ENCODE results near the gene SLC12A4. TPM values are rescaled to one million over a fixed set of nuclear protein-coding genes. Genes with fewer than 3 reads are reported as not detected.
A peak's percentile ranks its signal among the peaks of the same experiment; 100 is the strongest.
"Not testable (repeated sequence)": the region's sequence is repeated elsewhere in the genome, so short reads cannot be mapped to it uniquely, and the experiment has no call there.

The SLC12A4 gene
- total RNA-seq, 1 experiment from 2014 or later: 41.9 TPM

DNA sequence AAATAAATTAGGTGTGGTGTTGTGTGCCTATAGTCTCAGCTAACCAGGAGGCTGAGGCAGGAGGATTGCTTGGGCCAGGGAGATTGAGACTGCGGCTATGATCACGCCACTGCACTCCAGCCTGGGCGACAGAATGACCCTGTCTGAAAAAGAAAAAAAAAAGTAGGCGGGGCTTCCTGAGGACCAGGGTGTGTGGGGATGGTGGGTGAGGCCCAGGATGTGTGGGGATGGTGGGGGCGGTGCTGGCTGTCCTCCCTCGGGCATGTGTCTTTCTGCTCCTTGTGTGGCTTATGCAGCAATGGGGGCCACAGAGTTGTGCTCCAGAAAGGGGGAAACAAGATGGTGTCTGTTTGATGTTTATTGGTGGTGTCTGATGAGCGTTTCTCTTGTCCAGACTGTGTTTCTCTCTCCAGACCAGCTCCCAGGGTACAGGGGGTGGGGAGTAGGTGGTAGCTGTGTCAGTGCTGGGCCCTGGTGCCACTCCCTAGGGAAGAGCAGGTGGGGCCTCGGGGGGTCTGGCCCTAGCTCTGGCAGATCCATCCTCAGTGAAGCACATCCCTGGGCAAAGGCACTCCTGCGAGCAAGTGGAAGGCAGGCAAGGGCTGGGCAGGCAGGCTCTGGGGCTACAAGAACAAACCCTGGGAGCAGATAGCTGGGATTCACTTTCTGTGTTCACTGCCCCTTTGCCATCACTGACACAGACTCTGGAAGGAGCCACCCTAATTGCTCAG is 26.8 kb downstream of the SLC12A4 start:
- ChIA-PET POLR2A (ENCODE audit: low non-redundant PET) (no interaction called here), CTCF (interaction anchor here (0.5 to 1.0 kb wide), 3 partner anchors 106 to 172 kb away, joined by 3 to 12 read pairs (median 3); no protein-coding TSS in a partner anchor)
- DNase-seq (ENCODE audit: low spot score): no peak
- peaks cover 7% of the 10 kb centered on the region for H3K4me1 ChIP-seq (ENCODE audit: insufficient read depth, low read length, poor library complexity, severe bottlenecking)
- TF ChIP-seq, protein P1, sequence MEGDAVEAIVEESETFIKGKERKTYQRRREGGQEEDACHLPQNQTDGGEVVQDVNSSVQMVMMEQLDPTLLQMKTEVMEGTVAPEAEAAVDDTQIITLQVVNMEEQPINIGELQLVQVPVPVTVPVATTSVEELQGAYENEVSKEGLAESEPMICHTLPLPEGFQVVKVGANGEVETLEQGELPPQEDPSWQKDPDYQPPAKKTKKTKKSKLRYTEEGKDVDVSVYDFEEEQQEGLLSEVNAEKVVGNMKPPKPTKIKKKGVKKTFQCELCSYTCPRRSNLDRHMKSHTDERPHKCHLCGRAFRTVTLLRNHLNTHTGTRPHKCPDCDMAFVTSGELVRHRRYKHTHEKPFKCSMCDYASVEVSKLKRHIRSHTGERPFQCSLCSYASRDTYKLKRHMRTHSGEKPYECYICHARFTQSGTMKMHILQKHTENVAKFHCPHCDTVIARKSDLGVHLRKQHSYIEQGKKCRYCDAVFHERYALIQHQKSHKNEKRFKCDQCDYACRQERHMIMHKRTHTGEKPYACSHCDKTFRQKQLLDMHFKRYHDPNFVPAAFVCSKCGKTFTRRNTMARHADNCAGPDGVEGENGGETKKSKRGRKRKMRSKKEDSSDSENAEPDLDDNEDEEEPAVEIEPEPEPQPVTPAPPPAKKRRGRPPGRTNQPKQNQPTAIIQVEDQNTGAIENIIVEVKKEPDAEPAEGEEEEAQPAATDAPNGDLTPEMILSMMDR (conservative IDR thresholded peaks at IDR 0.05; ENCODE audit: low read depth, low read length): no peak
- TF ChIP-seq EZH2 (IDR thresholded peaks at IDR 0.05; ENCODE audit: borderline replicate concordance, low read depth, low read length, poor library complexity, severe bottlenecking): no peak
- no peak overlapping the region for H3K4me3 ChIP-seq (ENCODE audit: low read depth, low read length, poor library complexity, severe bottlenecking)
- BruUV-seq (replicated peaks): no TSS peak
- peaks cover 17% of the 10 kb centered on the region for H3K36me3 ChIP-seq (ENCODE audit: insufficient read depth, low read length, poor library complexity, severe bottlenecking)
- no peaks in the 10 kb centered on the region for H3K27me3 ChIP-seq (replicated peaks; ENCODE audit: insufficient read depth, low read depth, low read length, poor library complexity)
- intact Hi-C loops (cut with micrococcal nuclease; ENCODE audit: unreplicated experiment): no loop called here
- no peaks in the 10 kb centered on the region for H3K9me3 ChIP-seq (ENCODE audit: low read depth, low read length, poor library complexity, severe bottlenecking)
- no peak overlapping the region for H3K27ac ChIP-seq (ENCODE audit: low read depth, low read length, poor library complexity, severe bottlenecking)

DNA sequence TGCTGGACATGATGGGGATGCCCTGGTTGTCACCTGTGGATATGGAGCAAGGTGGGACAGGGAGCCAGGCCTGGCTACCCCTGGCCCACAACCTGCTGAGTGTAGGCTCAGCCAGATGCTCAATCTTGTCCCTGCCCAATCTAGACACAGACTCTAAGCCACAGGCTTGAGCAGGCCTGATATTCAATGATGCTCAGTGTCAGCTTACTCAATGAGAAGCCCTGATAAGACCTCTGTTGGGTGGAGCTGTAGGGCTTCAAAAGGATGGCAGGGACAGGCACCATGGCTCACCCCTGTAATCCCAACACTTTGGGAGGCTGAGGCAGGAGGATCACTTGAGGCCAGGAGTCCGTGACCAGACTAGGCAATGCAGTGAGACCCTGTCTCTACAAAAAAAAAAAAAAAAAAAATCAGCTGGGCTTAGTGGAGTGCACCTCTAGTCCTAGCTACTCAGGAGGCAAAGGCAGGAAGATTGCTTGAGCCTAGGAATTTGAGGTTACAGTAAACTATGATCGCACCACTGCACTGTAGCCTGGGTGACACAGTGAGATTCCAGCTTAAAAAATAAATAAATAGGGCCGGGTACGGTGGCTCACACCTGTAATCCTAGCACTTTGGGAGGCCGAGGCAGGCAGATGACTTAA is 27.9 kb downstream of the SLC12A4 start:
- H3K27ac ChIP-seq (ENCODE audit: low read depth, low read length, poor library complexity, severe bottlenecking): no peak overlapping the region
- CTCF ChIA-PET: interaction anchor here (0.6 kb wide), 2 partner anchors 49 to 233 kb away, joined by 3 to 9 read pairs; no protein-coding TSS in a partner anchor
- H3K9me3 ChIP-seq (ENCODE audit: low read depth, low read length, poor library complexity, severe bottlenecking): no peaks in the 10 kb centered on the region
- TF ChIP-seq EZH2 (IDR thresholded peaks at IDR 0.05; ENCODE audit: borderline replicate concordance, low read depth, low read length, poor library complexity, severe bottlenecking): no peak
- TF ChIP-seq, protein P1 (conservative IDR thresholded peaks at IDR 0.05; ENCODE audit: low read depth, low read length): no peak
- peaks cover 7% of the 10 kb centered on the region for H3K4me1 ChIP-seq (ENCODE audit: insufficient read depth, low read length, poor library complexity, severe bottlenecking)
- H3K36me3 ChIP-seq (ENCODE audit: insufficient read depth, low read length, poor library complexity, severe bottlenecking): peaks cover 9% of the 10 kb centered on the region
- H3K4me3 ChIP-seq (ENCODE audit: low read depth, low read length, poor library complexity, severe bottlenecking): no peak overlapping the region
- POLR2A ChIA-PET (ENCODE audit: low non-redundant PET): no interaction called here
- intact Hi-C loops (cut with micrococcal nuclease; ENCODE audit: unreplicated experiment): no loop called here
- BruUV-seq (replicated peaks): no TSS peak
- no peak for DNase-seq (ENCODE audit: low spot score)
- no peaks in the 10 kb centered on the region for H3K27me3 ChIP-seq (replicated peaks; ENCODE audit: insufficient read depth, low read depth, low read length, poor library complexity)

DNA sequence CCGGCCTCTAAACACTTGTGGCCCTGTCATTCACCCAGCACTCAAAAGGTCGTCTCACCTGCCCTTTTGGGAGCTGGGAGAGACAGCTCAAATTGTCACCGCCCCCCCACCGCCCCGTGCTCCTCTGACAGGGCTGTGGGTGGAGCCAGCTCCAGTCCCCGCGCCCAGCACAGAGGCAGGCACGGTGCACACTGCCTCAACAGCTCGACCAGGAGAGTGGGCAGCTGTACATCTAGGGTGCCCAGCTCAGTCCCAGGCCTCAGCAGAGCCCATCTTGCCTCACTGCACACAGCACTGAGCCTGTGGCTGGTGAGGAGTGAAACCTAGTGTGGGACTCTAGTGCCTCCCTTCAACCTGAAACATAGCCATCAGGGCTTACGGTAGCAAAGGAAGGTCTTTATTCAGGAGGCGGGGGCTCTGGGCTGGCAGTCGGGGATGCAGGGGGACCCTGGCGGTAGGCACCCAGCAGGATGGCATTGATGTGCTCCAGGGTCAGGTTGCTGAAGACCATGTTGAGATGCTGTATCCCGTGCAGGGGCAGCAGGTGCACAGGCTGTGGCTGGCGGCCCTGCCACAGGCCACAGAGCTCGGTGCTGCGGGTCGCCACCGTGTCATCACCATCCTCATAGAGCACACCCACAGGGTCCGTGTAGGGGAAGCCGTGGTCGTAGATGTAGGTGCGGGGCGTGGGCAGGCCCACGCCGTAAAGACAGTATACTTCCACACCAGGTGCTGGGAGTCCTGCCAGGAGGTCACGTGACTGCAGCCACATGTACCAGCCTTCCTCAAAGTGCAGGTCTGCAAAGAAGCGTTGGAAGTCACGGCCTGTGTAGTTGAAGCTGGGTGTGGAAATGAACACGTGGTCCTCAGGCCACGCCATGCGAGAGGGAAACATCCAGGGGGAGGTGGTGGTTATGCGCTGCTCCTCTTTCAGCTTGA is 28.7 kb downstream of the SLC12A4 start:
- CTCF ChIA-PET: interaction anchor here (0.6 kb wide), 1 partner anchor 232 kb away, joined by 9 read pairs; no protein-coding TSS in a partner anchor
- intact Hi-C loops (cut with micrococcal nuclease; ENCODE audit: unreplicated experiment): no loop called here
- no peak for DNase-seq (ENCODE audit: low spot score)
- Histone ChIP-seq H3K27me3 (replicated peaks; ENCODE audit: insufficient read depth, low read depth, low read length, poor library complexity) (no peaks in the 10 kb centered on the region), H3K4me1 (ENCODE audit: insufficient read depth, low read length, poor library complexity, severe bottlenecking) (peaks cover 7% of the 10 kb centered on the region), H3K4me3 (ENCODE audit: low read depth, low read length, poor library complexity, severe bottlenecking) (no peak overlapping the region), H3K9me3 (ENCODE audit: low read depth, low read length, poor library complexity, severe bottlenecking) (no peaks in the 10 kb centered on the region), H3K27ac (ENCODE audit: low read depth, low read length, poor library complexity, severe bottlenecking) (no peak overlapping the region), H3K36me3 (ENCODE audit: insufficient read depth, low read length, poor library complexity, severe bottlenecking) (peaks cover 6% of the 10 kb centered on the region)
- no TSS peak for BruUV-seq (replicated peaks)
- POLR2A ChIA-PET (ENCODE audit: low non-redundant PET): interaction anchor here (0.6 kb wide), 1 partner anchor 101 kb away, joined by 3 read pairs; no protein-coding TSS in a partner anchor
- TF ChIP-seq EZH2 (IDR thresholded peaks at IDR 0.05; ENCODE audit: borderline replicate concordance, low read depth, low read length, poor library complexity, severe bottlenecking): no peak
- TF ChIP-seq, protein P1 (conservative IDR thresholded peaks at IDR 0.05; ENCODE audit: low read depth, low read length): no peak

DNA sequence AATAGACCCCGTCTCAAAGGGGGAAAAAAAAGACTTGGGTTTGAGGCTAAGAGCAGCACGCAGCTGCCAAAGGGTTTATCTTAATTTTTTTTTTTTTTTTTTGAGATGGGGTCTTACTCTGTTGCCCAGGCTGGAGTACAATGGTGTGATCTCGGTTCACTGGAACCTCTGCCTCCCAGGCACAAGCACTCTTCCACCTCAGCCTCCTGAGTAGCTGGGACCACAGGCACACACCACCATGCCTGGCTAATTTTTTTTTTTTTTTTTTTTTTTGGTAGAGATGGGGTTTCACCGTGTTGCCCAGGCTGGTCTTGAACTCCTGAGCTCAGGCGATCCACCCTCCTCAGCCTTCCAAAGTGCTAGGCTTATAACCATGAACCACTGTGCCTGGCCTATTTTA is 30.7 kb downstream of the SLC12A4 start:
- CTCF ChIA-PET: interaction anchor here (0.6 kb wide), 2 partner anchors 104 to 1378 kb away, joined by 3 to 7 read pairs; no protein-coding TSS in a partner anchor
- H3K27ac ChIP-seq (ENCODE audit: low read depth, low read length, poor library complexity, severe bottlenecking); POLR2A ChIA-PET (ENCODE audit: low non-redundant PET); H3K9me3 ChIP-seq (ENCODE audit: low read depth, low read length, poor library complexity, severe bottlenecking); H3K27me3 ChIP-seq (replicated peaks; ENCODE audit: insufficient read depth, low read depth, low read length, poor library complexity); intact Hi-C loops (cut with micrococcal nuclease; ENCODE audit: unreplicated experiment); BruUV-seq (replicated peaks); DNase-seq (ENCODE audit: low spot score); H3K36me3 ChIP-seq (ENCODE audit: insufficient read depth, low read length, poor library complexity, severe bottlenecking): not testable (repeated sequence)
- Histone ChIP-seq H3K4me1 (ENCODE audit: insufficient read depth, low read length, poor library complexity, severe bottlenecking) (peaks cover 16% of the 10 kb centered on the region), H3K4me3 (ENCODE audit: low read depth, low read length, poor library complexity, severe bottlenecking) (peak overlapping the region; percentile 85)
